Astrocyte (in vitro differentiated cells and primary cell): ENCODE data around the gene USP6NL.

Experiments used
- CTCF ChIP-seq: IDR thresholded peaks from 2 replicates; pipeline ENCODE4 v1.5.1; 2011; ENCODE audit warnings: low read depth, mild to moderate bottlenecking, inconsistent platforms, low read length, moderate library complexity; ENCODE audit not compliant: insufficient read depth
- EZH2 ChIP-seq: IDR thresholded peaks from 2 replicates; pipeline ENCODE4 v1.6.1; 2012; ENCODE audit warnings: mild to moderate bottlenecking, low read length, inconsistent platforms; ENCODE audit not compliant: insufficient read depth

- TF ChIP-seq CTCF (no peak), EZH2 (no peak)
Observed at GRCh38 chr10:11411926-11412545, 199.4 kb downstream of the USP6NL start.
